Measurements from ENCODE around the gene ACACB.

The ACACB gene

GRCh38 chr12:109308534-109309380, 192.4 kb downstream of the ACACB start, which contains the start of gene FOXN4:
Gene FOXN4 (minus strand): TSS chr12:109309284. CDS start chr12:109308321, 963 bp downstream.
- TF ChIP-seq EZH2 (IDR thresholded peaks at IDR 0.05) (no peak), FOXP2 (optimal IDR thresholded peaks at IDR 0.05; ENCODE audit: control extremely low read depth, extremely low read length, insufficient read depth) (no peak), POLR2AphosphoS5 (IDR thresholded peaks at IDR 0.05; ENCODE audit: borderline replicate concordance, low read depth, low read length) (no peak)
- Histone ChIP-seq H3K27ac (no peak within 1 kb of the TSS), H3K36me3 (ENCODE audit: insufficient read depth, low read length) (no peaks in the 10 kb centered on the region), H3K9ac (ENCODE audit: insufficient read length) (no peak within 1 kb of the TSS), H3K4me3 (peak within 1 kb of the TSS; percentile 78), H3K9me3 (ENCODE audit: low read depth, low read length) (no peaks in the 10 kb centered on the region)
- no peak for DNase-seq (ENCODE audit: low read depth, low spot score)

GRCh38 chr12:109309381-109310246, 193.2 kb downstream of the ACACB start:
- no peak for DNase-seq (ENCODE audit: low read depth, low spot score)
- no peak for TF ChIP-seq POLR2AphosphoS5 (IDR thresholded peaks at IDR 0.05; ENCODE audit: borderline replicate concordance, low read depth, low read length)
- no peak for TF ChIP-seq EZH2 (IDR thresholded peaks at IDR 0.05)
- no peak for TF ChIP-seq FOXP2 (optimal IDR thresholded peaks at IDR 0.05; ENCODE audit: control extremely low read depth, extremely low read length, insufficient read depth)
- Histone ChIP-seq H3K4me3 (peak overlapping the region; percentile 78), H3K9ac (ENCODE audit: insufficient read length) (no peak overlapping the region), H3K9me3 (ENCODE audit: low read depth, low read length) (no peaks in the 10 kb centered on the region), H3K36me3 (ENCODE audit: insufficient read depth, low read length) (no peaks in the 10 kb centered on the region), H3K27ac (no peak overlapping the region)

GRCh38 chr12:109310247-109311125, 194.1 kb downstream of the ACACB start:
- Histone ChIP-seq H3K4me3 (peak overlapping the region; percentile 74), H3K9ac (ENCODE audit: insufficient read length) (no peak overlapping the region), H3K36me3 (ENCODE audit: insufficient read depth, low read length) (no peaks in the 10 kb centered on the region), H3K9me3 (ENCODE audit: low read depth, low read length) (no peaks in the 10 kb centered on the region), H3K27ac (no peak overlapping the region)
- TF ChIP-seq EZH2 (IDR thresholded peaks at IDR 0.05) (no peak), FOXP2 (optimal IDR thresholded peaks at IDR 0.05; ENCODE audit: control extremely low read depth, extremely low read length, insufficient read depth) (no peak), POLR2AphosphoS5 (IDR thresholded peaks at IDR 0.05; ENCODE audit: borderline replicate concordance, low read depth, low read length) (no peak)
- DNase-seq (ENCODE audit: low read depth, low spot score), result no peak
